Stimulated activated CD4-positive, alpha-beta T cell treated with anti-CD3 and anti-CD28 coated beads, Interleukin-2, amount 100 ng/mL, for 24 hours (primary cell): ENCODE results near the gene POLD4.

Experiments used
- DNase-seq, 2 donors: peaks; one replicate each; pipeline ENCODE4 v3.0.0-alpha.2; 2020

The POLD4 gene

DNA sequence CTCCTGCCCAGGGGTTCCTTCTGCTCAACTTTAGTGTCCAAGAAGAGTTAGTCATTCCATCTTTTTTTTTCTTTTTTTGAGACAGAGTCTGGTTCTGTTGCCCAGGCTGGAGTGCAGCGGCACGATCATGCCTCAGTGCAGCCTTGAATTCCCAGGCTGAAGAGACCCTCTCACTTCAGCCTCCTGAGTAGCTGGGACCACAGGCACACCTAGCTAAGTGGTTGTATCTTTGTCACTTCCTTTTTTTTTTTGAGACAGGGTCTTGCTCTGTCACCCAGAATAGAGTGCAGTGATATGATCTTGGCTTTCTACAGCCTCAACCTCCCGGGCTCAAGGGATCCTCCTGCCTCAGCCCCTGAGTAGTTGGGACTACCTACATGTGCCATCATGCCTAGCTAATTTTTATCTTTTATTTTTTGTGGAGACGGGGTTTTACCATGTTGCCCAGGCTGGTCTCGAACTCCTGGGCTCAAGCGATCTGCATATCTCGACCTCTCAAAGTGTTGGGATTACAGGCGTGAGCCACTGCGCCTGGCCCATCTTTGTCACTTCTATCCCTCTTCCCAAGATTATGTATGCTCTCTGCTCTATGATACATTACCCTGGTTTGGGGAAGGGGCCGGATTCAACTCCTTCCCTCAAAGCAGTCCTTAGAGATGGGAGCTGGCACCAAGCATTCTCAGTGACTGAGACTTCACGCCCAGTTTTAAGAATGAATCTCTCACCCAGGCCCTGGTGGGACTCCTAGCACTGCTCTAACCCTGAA lies 40.0 kb downstream of the POLD4 start:
- no peak for DNase-seq

GRCh38 chr11:67312187-67313021 lies 40.9 kb downstream of the POLD4 start:
- peak in 1 of 2 donors; percentile 39 for DNase-seq

DNA sequence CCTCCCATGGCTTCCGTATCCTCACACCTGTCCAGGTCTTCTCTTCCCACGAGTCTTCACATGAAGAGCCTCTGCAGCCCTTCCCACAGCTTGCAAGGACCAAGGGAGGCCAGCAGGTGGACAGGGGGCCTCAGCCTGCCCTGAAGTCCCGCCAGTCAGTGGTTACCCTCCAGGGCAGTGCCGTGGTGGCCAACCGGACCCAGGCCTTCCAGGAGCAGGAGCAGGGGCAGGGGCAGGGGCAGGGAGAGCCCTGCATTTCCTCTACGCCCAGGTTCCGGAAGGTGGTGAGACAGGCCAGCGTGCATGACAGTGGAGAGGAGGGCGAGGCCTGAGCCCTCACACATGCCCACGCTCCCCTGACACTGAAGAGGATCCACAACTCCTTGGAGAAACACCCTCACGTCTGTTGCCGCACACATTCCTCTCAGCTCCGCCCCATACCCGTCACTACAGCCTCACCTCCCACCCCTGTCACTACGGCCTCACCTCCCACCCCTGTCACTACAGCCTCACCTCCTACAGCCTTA lies 41.7 kb downstream of the POLD4 start:
- DNase-seq: no peak

DNA sequence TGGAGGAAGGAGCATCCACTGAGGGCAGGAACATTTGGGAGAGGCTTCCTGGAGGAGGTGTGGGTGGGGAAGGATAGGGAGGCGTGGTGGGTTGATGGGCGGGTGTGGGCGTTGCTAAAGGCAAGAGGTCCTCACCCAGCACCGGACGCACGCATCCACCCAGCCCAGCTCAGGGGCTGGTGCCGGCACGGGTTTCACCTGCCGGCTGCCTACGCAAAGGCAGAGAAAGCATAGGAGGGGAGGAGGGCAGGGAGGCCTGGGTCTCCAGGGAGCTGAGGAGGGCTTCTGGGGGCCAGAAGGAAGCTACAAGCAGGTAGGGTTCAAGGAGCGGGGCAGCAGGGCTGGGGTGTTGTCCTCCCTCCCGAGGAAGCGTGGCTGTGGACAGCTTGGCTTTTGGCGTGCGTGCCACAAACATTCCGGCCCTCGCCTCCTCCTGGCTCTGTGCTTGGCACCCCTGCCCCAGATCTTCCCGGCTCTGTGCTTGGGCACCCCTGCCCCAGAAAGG lies 42.2 kb downstream of the POLD4 start:
- DNase-seq: no peak

- DNase-seq: peak in 1 of 2 donors; percentile 15
Observed at GRCh38 chr11:67310246-67311050, 42.9 kb downstream of the POLD4 start.

DNA sequence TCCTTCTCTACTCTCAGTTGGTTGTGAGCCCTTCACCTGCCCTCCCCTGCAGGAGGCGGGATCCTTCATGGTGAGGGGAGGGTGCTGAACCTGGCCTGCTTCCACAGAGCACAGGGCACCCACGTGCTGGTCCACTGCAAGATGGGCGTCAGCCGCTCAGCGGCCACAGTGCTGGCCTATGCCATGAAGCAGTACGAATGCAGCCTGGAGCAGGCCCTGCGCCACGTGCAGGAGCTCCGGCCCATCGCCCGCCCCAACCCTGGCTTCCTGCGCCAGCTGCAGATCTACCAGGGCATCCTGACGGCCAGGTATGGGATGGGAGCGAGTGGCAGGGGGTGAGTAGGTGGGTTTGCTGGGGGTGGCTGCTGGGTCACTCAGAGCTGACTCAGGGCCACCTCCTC lies 43.7 kb downstream of the POLD4 start:
- peak in 1 of 2 donors; percentile 15 for DNase-seq

- peak in 1 of 2 donors; percentile 16 for DNase-seq
Observed at GRCh38 chr11:67309166-67309565, 44.2 kb downstream of the POLD4 start.

GRCh38 chr11:67308031-67308866 lies 45.1 kb downstream of the POLD4 start:
- no peak for DNase-seq

GRCh38 chr11:67307545-67308001 lies 45.8 kb downstream of the POLD4 start:
- no peak for DNase-seq

DNA sequence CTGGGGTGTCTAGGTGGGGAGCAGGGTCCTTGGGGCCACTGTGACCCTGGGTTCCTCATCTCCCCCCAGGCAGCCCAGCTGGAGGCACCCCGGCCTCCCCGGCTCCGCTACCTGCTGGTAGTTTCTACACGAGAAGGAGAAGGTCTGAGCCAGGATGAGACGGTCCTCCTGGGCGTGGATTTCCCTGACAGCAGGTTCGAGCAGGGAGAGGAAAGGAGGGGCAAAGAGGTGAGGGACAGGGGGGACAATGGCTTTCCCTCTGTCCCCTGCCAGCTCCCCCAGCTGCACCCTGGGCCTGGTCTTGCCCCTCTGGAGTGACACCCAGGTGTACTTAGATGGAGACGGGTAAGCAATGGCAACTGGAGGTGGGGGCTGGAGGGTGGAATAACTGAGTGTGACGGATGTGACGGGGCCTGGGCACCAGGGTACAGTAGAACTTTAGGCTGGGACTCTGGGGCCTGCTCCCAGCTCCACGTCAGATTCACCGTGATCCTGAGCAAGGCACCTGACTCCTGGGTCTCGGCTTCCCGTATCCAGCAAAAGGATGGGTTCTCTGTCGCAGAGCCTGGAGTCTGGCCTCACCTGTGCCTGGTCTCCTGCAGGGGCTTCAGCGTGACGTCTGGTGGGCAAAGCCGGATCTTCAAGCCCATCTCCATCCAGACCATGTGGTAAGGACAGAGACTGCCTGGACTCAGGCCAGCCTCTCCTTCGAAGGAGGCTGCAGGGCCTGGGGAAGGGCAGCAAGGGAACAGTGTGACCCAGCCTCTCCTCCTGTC lies 46.4 kb downstream of the POLD4 start:
- DNase-seq: no peak

- DNase-seq: no peak
Observed at GRCh38 chr11:67304511-67305113, 48.7 kb downstream of the POLD4 start.

DNA sequence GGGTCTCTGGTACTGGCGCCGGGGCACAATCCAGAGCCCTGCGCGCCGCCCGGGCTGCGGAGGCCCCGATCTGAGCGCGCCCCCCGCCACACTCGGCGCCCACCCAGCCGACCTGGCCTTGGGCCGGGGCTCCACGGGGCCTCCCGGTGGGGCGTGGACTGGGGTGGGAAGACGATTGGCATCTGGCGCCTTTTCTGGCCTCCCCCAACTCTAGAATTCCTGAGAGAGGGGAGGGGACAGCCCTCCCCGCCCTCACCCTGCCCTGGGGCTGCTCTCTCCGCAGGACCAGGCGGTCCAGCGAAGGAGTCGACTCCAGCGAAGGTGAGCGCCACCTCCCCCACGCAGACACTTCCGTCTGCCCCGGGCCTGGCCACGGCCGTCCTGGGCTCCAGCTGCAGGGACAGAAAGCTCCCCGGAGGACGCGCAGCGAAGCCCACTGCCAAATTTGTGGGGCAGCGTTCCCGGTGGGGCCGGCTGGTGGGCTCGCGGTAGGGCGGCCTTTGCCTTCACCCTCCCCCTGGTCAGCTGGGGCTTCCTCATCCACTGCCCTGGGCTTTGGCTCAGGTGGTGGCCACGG lies 49.4 kb downstream of the POLD4 start:
- peak in 1 of 2 donors; percentile 33 for DNase-seq

GRCh38 chr11:67303132-67303834 lies 50.1 kb downstream of the POLD4 start, which contains the start of gene SSH3:
SSH3 (plus strand) TSS chr11:67303530; CDS start chr11:67303626, 96 bp downstream.
- peak in 1 of 2 donors; percentile 61 for DNase-seq

GRCh38 chr11:67302571-67303131 lies 50.7 kb downstream of the POLD4 start:
- no peak for DNase-seq

- DNase-seq: no peak
Observed at GRCh38 chr11:67301951-67302516, 51.3 kb downstream of the POLD4 start.

DNA sequence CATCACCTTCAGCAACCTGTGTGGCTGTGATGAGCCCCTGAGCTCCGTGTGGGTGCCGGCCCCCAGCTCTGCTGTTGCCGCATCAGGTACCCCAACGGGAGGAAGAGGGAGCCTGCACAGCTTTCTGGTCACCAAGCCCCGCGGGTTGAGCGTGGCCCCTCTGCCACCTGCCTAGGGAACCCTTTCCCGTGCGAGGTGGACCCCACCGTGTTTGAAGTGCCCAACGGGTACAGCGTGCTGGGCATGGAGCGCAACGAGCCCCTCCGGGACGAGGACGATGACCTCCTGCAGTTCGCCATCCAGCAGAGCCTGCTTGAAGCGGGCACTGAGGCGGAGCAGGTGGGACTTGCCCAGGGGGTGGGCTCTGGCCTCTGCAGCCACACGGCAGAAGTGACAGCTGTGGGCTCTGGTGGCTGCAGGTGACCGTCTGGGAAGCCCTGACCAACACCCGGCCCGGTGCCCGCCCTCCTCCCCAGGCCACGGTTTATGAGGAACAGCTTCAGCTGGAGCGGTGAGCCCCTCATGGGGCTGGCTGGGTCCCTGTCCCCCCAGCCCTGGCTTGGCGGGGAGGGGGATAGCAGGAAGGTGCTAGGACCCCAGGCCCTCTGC lies 51.9 kb downstream of the POLD4 start:
- no peak for DNase-seq
